GM18861 (cell line): ENCODE data around the gene DOCK1.

Experiments used
- ATAC-seq: cut with Tn5 transposase; IDR thresholded peaks from one replicate; pipeline ENCODE4 v1.9.1; 2021; ENCODE audit not compliant: unreplicated experiment

The DOCK1 gene

GRCh38 chr10:127157089-127157488 is 251.9 kb downstream of the DOCK1 start:
- no peak for ATAC-seq

GRCh38 chr10:127157506-127158200 is 252.4 kb downstream of the DOCK1 start:
- no peak for ATAC-seq

- no peak for ATAC-seq
These were observed 253.4 kb downstream of the DOCK1 start for GRCh38 chr10:127158662-127159061.

- ATAC-seq = no peak
These were observed 254.5 kb downstream of the DOCK1 start for GRCh38 chr10:127159648-127160245.

- ATAC-seq = no peak
These were observed 256.3 kb downstream of the DOCK1 start for GRCh38 chr10:127161482-127161881.

GRCh38 chr10:127162841-127163240 is 257.6 kb downstream of the DOCK1 start:
- ATAC-seq = no peak

GRCh38 chr10:127168261-127168660 is 263.0 kb downstream of the DOCK1 start:
- no peak for ATAC-seq

GRCh38 chr10:127174866-127175265 is 269.6 kb downstream of the DOCK1 start:
- no peak for ATAC-seq

- no peak for ATAC-seq
These were observed 270.3 kb downstream of the DOCK1 start for GRCh38 chr10:127175357-127176110.

- ATAC-seq = no peak
These were observed 271.4 kb downstream of the DOCK1 start for GRCh38 chr10:127176649-127177048.

- no peak for ATAC-seq
These were observed 274.5 kb downstream of the DOCK1 start for GRCh38 chr10:127179612-127180250.

GRCh38 chr10:127182161-127182560 is 276.9 kb downstream of the DOCK1 start:
- no peak for ATAC-seq

- ATAC-seq = no peak
These were observed 279.4 kb downstream of the DOCK1 start for GRCh38 chr10:127184582-127184981.

- ATAC-seq = no peak
These were observed 281.6 kb downstream of the DOCK1 start for GRCh38 chr10:127186813-127187212.

GRCh38 chr10:127189226-127189625 is 284.0 kb downstream of the DOCK1 start:
- ATAC-seq = no peak

- ATAC-seq = no peak
These were observed 285.2 kb downstream of the DOCK1 start for GRCh38 chr10:127190427-127190826.

- no peak for ATAC-seq
These were observed 287.9 kb downstream of the DOCK1 start for GRCh38 chr10:127193125-127193524.

- ATAC-seq = no peak
These were observed 288.9 kb downstream of the DOCK1 start for GRCh38 chr10:127194111-127194510.

GRCh38 chr10:127194599-127194998 is 289.4 kb downstream of the DOCK1 start:
- ATAC-seq = no peak

GRCh38 chr10:127195041-127195506 is 289.8 kb downstream of the DOCK1 start:
- no peak for ATAC-seq

- ATAC-seq = no peak
These were observed 290.5 kb downstream of the DOCK1 start for GRCh38 chr10:127195571-127196281.
